ENCODE results near the gene SULF2.
A peak's percentile ranks its signal among the peaks of the same experiment; 100 is the strongest.

SULF2 gene

DNA sequence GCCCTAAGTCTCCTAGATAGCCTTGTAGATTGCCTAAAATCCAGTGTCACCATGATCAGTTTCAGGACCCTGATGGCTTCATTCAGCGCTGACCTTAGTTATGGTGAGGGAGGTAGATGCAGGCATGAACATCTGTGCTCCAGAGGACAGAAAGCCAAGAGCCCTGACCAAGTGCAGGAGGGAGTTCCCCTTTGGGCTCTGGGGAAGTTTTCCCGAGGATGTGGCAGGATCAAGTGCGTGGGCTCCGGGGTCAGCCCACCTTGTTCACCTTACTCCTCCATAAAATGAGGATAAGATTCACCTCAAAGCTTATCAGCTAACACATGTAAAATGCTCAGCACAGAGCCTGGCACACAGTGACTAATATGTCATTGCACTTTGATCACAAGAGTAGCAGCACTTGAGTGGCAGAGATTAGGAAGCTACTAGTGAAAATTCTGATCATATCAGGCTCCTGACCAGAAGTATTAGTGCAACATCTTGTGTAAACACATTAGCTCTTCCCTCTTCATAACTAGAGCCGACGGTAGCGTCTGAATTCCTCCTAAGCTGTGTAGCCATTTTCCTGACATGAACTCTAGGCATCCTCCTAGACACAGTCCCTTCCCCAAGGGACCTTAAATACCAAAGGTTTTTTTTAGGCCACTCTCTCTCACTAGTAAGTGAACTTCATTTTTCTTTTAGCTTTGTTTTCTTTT lies 125.2 kb downstream of the SULF2 start:
- Mint-ChIP-seq H3K36me3 (ENCODE audit: low read depth) (peaks cover 24% of the 10 kb centered on the region), H3K27me3 (ENCODE audit: low read depth) (no peaks in the 10 kb centered on the region), H3K4me3 (no peak overlapping the region), H3K9me3 (no peaks in the 10 kb centered on the region), H3K27ac (no peak overlapping the region), H3K4me1 (ENCODE audit: low read depth) (peaks cover 6% of the 10 kb centered on the region)

DNA sequence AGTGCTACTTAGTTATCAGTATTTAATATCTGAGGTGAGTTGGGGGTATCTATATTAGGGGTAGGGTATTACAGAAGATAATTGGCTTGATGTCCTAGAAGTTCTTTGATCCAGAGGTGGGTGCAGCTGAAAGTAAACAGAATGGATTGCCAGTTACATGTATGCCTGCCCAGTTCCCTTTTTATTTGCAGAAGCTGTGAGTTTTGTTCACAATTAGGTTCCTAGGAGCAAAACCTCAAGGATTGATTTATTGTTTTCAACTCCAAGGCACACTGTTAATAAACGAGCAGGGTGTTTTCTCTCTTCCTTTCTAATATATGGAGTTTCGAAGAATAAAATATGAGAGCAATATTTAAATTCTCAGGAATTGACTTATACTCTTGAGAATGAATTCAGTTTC lies 129.0 kb downstream of the SULF2 start:
- H3K9me3 Mint-ChIP-seq = no peaks in the 10 kb centered on the region
- H3K36me3 Mint-ChIP-seq (ENCODE audit: low read depth) = peaks cover 40% of the 10 kb centered on the region
- no peaks in the 10 kb centered on the region for H3K27me3 Mint-ChIP-seq (ENCODE audit: low read depth)
- H3K4me3 Mint-ChIP-seq = no peak overlapping the region
- no peaks in the 10 kb centered on the region for H3K4me1 Mint-ChIP-seq (ENCODE audit: low read depth)
- no peak overlapping the region for H3K27ac Mint-ChIP-seq

DNA sequence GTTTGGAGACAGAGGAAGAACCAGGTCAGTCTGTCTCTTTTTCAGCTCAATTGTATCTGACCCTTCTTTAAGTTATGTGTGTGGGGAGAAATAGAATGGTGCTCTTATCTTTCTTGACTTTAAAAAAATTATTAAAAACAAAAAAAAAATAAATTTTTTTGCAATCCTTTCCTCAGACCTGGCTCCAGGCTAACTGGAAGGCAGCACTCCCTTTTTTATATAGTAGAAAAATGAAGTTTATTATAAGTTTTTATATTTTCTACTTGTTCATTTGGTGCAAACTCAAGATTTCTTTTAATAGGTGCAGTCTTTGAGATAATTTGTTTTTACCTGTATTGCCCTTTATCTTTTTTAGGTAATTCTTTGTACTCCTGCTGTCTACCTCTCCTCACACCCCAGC lies 129.6 kb downstream of the SULF2 start:
- no peaks in the 10 kb centered on the region for H3K4me1 Mint-ChIP-seq (ENCODE audit: low read depth)
- no peaks in the 10 kb centered on the region for H3K27me3 Mint-ChIP-seq (ENCODE audit: low read depth)
- H3K36me3 Mint-ChIP-seq (ENCODE audit: low read depth) = peaks cover 45% of the 10 kb centered on the region
- H3K4me3 Mint-ChIP-seq = no peak overlapping the region
- H3K9me3 Mint-ChIP-seq = no peaks in the 10 kb centered on the region
- H3K27ac Mint-ChIP-seq = no peak overlapping the region

DNA sequence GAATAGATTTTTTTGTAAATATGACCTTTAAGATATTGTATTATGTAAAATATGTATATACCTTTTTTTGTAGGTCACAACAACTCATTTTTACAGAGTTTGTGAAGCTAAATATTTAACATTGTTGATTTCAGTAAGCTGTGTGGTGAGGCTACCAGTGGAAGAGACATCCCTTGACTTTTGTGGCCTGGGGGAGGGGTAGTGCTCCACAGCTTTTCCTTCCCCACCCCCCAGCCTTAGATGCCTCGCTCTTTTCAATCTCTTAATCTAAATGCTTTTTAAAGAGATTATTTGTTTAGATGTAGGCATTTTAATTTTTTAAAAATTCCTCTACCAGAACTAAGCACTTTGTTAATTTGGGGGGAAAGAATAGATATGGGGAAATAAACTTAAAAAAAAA lies 130.9 kb downstream of the SULF2 start:
- Mint-ChIP-seq H3K27me3 (ENCODE audit: low read depth) (no peaks in the 10 kb centered on the region), H3K9me3 (no peaks in the 10 kb centered on the region), H3K4me3 (no peak overlapping the region), H3K36me3 (ENCODE audit: low read depth) (peaks cover 44% of the 10 kb centered on the region), H3K4me1 (ENCODE audit: low read depth) (no peaks in the 10 kb centered on the region), H3K27ac (no peak overlapping the region)

DNA sequence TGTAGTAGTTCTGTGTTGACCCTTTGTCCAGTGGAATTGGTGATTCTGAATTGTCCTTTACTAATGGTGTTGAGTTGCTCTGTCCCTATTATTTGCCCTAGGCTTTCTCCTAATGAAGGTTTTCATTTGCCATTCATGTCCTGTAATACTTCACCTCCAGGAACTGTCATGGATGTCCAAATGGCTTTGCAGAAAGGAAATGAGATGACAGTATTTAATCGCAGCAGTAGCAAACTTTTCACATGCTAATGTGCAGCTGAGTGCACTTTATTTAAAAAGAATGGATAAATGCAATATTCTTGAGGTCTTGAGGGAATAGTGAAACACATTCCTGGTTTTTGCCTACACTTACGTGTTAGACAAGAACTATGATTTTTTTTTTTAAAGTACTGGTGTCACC lies 131.4 kb downstream of the SULF2 start:
- Mint-ChIP-seq H3K4me3 (no peak overlapping the region), H3K27ac (no peak overlapping the region), H3K4me1 (ENCODE audit: low read depth) (no peaks in the 10 kb centered on the region), H3K36me3 (ENCODE audit: low read depth) (peaks cover 44% of the 10 kb centered on the region), H3K9me3 (no peaks in the 10 kb centered on the region), H3K27me3 (ENCODE audit: low read depth) (no peaks in the 10 kb centered on the region)

DNA sequence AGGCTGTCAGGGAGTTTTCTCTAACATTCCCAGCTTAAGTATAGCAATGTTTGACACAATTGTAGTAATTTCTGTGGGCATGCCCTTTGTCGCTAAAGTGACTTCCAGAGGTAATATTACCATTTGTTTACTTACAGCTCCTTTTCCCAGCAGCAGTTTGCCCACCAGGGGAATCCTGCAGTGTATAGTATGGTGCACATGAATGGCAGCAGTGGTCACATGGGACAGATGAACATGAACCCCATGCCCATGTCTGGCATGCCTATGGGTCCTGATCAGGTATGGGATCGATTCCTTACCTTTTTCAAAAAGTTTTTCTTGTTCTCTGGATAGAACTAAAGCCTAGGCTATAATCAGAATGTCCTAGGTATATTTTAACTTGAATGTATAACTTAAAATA lies 132.5 kb downstream of the SULF2 start:
- H3K4me3 Mint-ChIP-seq = no peak overlapping the region
- H3K9me3 Mint-ChIP-seq = no peaks in the 10 kb centered on the region
- H3K4me1 Mint-ChIP-seq (ENCODE audit: low read depth) = no peaks in the 10 kb centered on the region
- H3K27ac Mint-ChIP-seq = no peak overlapping the region
- H3K27me3 Mint-ChIP-seq (ENCODE audit: low read depth) = no peaks in the 10 kb centered on the region
- peaks cover 42% of the 10 kb centered on the region for H3K36me3 Mint-ChIP-seq (ENCODE audit: low read depth)

DNA sequence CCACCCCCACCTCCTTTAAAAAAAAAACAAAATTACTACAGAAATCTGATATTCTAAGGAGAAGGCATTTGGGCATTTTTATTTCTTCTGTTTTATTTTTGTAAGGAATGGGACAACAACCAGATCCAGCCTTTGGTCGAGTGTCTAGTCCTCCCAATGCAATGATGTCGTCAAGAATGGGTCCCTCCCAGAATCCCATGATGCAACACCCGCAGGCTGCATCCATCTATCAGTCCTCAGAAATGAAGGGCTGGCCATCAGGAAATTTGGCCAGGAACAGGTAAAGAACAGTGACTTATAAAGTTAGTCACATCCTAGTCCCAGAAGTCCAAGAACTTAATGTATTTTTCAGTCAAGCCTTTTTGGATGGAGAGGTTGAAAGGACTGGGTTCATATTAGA lies 133.0 kb downstream of the SULF2 start:
- H3K4me3 Mint-ChIP-seq = no peak overlapping the region
- no peaks in the 10 kb centered on the region for H3K27me3 Mint-ChIP-seq (ENCODE audit: low read depth)
- no peak overlapping the region for H3K27ac Mint-ChIP-seq
- peaks cover 43% of the 10 kb centered on the region for H3K36me3 Mint-ChIP-seq (ENCODE audit: low read depth)
- no peaks in the 10 kb centered on the region for H3K4me1 Mint-ChIP-seq (ENCODE audit: low read depth)
- no peaks in the 10 kb centered on the region for H3K9me3 Mint-ChIP-seq

DNA sequence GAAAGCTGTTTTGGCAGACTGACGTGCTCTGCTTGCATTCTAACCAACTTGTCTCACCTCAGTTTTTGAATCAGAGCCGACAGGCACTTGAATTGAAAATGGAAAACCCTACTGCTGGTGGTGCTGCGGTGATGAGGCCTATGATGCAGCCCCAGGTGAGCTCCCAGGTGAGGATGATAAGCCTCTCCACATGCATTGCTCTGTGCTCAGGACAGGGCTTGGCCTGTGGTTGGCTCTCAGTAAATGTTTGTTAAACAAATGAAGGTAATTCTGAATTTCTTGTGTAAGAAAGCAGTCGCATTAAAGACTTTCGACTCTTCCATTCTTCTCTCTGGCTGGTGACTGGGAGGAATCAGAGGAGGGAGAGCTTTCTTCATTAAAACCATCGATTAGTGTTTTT lies 136.3 kb downstream of the SULF2 start:
- Mint-ChIP-seq H3K9me3 (no peaks in the 10 kb centered on the region), H3K4me1 (ENCODE audit: low read depth) (peaks cover 4% of the 10 kb centered on the region), H3K27me3 (ENCODE audit: low read depth) (no peaks in the 10 kb centered on the region), H3K36me3 (ENCODE audit: low read depth) (peaks cover 50% of the 10 kb centered on the region), H3K27ac (no peak overlapping the region), H3K4me3 (no peak overlapping the region)

DNA sequence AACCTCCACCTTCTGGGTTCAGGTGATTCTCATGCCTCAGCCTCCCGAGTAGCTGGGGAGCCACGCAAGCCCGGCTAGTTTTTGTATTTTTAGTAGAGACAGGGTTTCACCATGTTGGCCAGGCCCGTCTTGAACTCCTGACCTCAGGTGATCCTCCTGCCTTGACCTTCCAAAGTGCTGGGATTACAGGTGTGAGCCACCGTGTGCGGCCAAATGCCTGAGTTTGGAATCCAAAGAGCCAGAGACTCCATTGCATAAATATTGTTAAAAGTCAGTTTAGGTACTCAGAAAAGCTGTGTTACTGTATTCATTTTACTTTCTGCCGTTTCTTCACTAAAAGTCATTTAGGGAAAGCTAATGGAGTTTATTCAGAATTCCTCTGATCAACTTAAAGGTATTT lies 137.3 kb downstream of the SULF2 start:
- Mint-ChIP-seq H3K36me3 (ENCODE audit: low read depth) (peaks cover 51% of the 10 kb centered on the region), H3K4me3 (no peak overlapping the region), H3K27me3 (ENCODE audit: low read depth) (no peaks in the 10 kb centered on the region), H3K27ac (no peak overlapping the region), H3K4me1 (ENCODE audit: low read depth) (peaks cover 4% of the 10 kb centered on the region), H3K9me3 (no peaks in the 10 kb centered on the region)

DNA sequence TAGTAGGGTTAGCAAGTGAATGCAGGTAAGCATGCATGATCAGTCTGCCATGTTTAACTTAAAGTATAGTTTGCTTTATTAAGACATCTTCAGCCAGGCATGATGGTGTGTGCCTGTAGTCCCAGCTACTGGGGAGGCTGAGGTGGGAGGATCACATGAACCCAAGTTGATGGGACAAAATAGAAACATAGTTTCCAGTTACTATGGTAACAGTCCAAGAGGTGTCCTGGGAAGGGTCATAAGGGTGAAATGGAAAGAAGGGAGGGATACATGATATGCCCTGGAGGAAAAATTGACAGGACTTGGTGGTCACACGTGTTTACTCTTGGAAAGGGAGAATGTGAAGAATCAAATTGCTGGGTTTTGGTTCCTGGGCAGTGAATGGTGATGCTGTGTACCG lies 139.6 kb downstream of the SULF2 start:
- Mint-ChIP-seq H3K36me3 (ENCODE audit: low read depth) (peaks cover 54% of the 10 kb centered on the region), H3K4me1 (ENCODE audit: low read depth) (peaks cover 4% of the 10 kb centered on the region), H3K9me3 (no peaks in the 10 kb centered on the region), H3K27me3 (ENCODE audit: low read depth) (no peaks in the 10 kb centered on the region), H3K27ac (peak overlapping the region; percentile 26), H3K4me3 (no peak overlapping the region)

DNA sequence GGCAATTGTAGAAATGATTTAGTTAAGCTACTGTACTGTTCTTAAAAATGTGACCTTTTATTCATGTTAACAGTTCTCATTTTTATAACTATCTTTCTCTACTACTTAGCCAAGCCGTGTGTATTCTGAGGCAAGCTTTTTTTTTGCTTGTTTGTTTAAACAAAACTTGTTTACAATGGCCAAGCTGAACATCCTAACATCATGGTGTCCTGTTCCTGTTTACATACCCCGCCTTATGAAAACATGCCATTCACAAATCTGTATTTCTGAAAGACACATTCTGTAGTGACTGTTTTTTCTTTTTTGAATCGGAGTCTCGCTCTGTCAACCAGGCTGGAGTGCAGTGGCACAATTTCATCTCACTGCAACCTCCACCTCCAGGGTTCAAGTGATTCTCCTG lies 142.7 kb downstream of the SULF2 start:
- Mint-ChIP-seq H3K4me1 (ENCODE audit: low read depth) (peaks cover 4% of the 10 kb centered on the region), H3K36me3 (ENCODE audit: low read depth) (peaks cover 58% of the 10 kb centered on the region), H3K9me3 (no peaks in the 10 kb centered on the region), H3K4me3 (no peak overlapping the region), H3K27ac (no peak overlapping the region), H3K27me3 (ENCODE audit: low read depth) (no peaks in the 10 kb centered on the region)

DNA sequence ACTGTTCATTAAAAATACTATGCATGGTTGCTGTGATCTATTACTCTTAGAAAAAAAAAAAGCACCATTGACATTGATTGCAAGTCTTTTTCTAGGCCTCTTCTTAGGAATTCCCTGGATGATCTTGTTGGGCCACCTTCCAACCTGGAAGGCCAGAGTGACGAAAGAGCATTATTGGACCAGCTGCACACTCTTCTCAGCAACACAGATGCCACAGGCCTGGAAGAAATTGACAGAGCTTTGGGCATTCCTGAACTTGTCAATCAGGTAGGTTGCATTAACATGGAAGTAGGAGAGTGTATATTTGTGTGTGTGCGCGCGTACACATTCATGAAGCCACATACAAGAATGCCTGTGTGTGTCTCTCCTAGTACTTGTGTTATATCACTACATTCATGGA lies 143.2 kb downstream of the SULF2 start:
- Mint-ChIP-seq H3K27me3 (ENCODE audit: low read depth) (no peaks in the 10 kb centered on the region), H3K4me3 (no peak overlapping the region), H3K36me3 (ENCODE audit: low read depth) (peaks cover 59% of the 10 kb centered on the region), H3K4me1 (ENCODE audit: low read depth) (peaks cover 4% of the 10 kb centered on the region), H3K9me3 (no peaks in the 10 kb centered on the region), H3K27ac (no peak overlapping the region)

DNA sequence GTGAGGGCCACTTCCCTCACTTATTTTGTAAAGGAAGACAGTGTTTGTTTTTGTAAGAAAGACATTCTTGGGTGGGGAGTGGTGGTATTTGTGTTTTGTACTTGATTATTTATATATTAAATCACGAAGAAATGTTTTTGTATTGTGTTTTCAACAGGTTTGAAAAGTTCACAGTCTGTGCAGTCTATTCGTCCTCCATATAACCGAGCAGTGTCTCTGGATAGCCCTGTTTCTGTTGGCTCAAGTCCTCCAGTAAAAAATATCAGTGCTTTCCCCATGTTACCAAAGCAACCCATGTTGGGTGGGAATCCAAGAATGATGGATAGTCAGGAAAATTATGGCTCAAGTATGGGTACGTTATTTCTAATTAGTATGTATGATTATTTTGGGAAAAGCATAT lies 146.4 kb downstream of the SULF2 start:
- H3K4me3 Mint-ChIP-seq = no peak overlapping the region
- H3K9me3 Mint-ChIP-seq = no peaks in the 10 kb centered on the region
- no peaks in the 10 kb centered on the region for H3K27me3 Mint-ChIP-seq (ENCODE audit: low read depth)
- H3K4me1 Mint-ChIP-seq (ENCODE audit: low read depth) = peaks cover 2% of the 10 kb centered on the region
- peaks cover 57% of the 10 kb centered on the region for H3K36me3 Mint-ChIP-seq (ENCODE audit: low read depth)
- no peak overlapping the region for H3K27ac Mint-ChIP-seq

DNA sequence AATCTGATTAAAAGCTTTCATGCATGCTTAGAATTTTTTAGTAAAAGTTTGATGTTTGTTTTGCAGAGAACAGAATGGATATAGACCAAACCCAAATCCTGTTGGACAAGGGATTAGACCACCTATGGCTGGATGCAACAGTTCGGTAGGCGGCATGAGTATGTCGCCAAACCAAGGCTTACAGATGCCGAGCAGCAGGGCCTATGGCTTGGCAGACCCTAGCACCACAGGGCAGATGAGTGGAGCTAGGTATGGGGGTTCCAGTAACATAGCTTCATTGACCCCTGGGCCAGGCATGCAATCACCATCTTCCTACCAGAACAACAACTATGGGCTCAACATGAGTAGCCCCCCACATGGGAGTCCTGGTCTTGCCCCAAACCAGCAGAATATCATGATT lies 150.0 kb downstream of the SULF2 start:
- H3K4me3 Mint-ChIP-seq = no peak overlapping the region
- peaks cover 7% of the 10 kb centered on the region for H3K4me1 Mint-ChIP-seq (ENCODE audit: low read depth)
- peaks cover 57% of the 10 kb centered on the region for H3K36me3 Mint-ChIP-seq (ENCODE audit: low read depth)
- no peak overlapping the region for H3K27ac Mint-ChIP-seq
- no peaks in the 10 kb centered on the region for H3K27me3 Mint-ChIP-seq (ENCODE audit: low read depth)
- no peaks in the 10 kb centered on the region for H3K9me3 Mint-ChIP-seq

DNA sequence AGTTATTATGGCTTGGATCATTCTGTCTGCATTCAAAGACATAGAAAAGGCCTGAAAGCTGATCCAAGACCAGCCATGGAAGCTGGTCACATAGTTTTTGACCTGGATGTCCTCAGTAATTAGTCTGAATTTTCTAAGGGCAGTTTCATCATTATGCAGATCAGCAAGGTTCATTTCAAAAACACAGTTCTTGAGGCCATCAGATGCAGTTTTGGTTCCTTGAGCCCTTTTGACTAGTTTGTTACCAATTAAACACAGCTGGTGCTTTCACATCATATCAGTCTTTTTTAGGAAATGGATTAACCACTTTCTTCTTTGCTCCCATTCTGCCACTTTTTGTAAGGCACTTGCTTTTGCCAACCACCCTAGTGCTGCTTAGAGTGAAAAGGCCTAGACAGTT lies 154.2 kb downstream of the SULF2 start:
- Mint-ChIP-seq H3K36me3 (ENCODE audit: low read depth) (peaks cover 43% of the 10 kb centered on the region), H3K4me1 (ENCODE audit: low read depth) (peaks cover 15% of the 10 kb centered on the region), H3K9me3 (no peaks in the 10 kb centered on the region), H3K27me3 (ENCODE audit: low read depth) (no peaks in the 10 kb centered on the region), H3K4me3 (no peak overlapping the region), H3K27ac (no peak overlapping the region)

DNA sequence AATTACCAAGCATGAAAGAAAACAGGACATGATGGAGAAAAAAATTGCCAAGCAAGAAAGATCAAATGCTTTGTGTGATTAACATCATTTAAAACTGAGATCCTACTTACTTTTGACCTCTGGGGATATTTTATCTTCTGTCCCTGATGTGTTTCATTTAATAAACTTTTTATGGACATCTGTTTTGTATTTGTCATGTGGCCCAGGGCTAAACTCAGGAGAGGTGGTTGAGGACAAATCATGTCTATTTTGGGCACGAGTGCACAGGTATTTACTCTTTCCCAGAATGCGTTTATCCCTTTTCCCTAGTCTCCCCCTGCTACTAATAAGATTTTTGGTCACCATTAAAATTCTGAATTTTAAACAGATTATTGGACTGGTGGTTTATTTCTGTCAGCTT lies 155.4 kb downstream of the SULF2 start:
- Mint-ChIP-seq H3K27ac (no peak overlapping the region), H3K4me3 (no peak overlapping the region), H3K36me3 (ENCODE audit: low read depth) (peaks cover 41% of the 10 kb centered on the region), H3K27me3 (ENCODE audit: low read depth) (no peaks in the 10 kb centered on the region), H3K9me3 (no peaks in the 10 kb centered on the region), H3K4me1 (ENCODE audit: low read depth) (peaks cover 18% of the 10 kb centered on the region)
